Esophagus squamous epithelium (tissue), 4 donors: Measurements from ENCODE around the gene AKAP5.

Experiments
- CTCF ChIP-seq, 6 experiments: fragments of 450-650 bp in 4 of 6; fragments of 200-600 bp in 2 of 6; sonication (generic) in 2 of 6; IDR thresholded peaks; one replicate each; pipeline ENCODE4 v1.5.1; 2016 to 2019; ENCODE audit warnings: antibody characterized with exemption in 6 of 6, mild to moderate bottlenecking in 4 of 6, moderate library complexity in 4 of 6
- POLR2A ChIP-seq, 4 donors: fragments of 450-650 bp; IDR thresholded peaks; one replicate each; pipeline ENCODE4 v1.6.1; 2017; ENCODE audit warnings: antibody characterized with exemption in 4 of 4, mild to moderate bottlenecking in 4 of 4, moderate library complexity in 3 of 4

DNA sequence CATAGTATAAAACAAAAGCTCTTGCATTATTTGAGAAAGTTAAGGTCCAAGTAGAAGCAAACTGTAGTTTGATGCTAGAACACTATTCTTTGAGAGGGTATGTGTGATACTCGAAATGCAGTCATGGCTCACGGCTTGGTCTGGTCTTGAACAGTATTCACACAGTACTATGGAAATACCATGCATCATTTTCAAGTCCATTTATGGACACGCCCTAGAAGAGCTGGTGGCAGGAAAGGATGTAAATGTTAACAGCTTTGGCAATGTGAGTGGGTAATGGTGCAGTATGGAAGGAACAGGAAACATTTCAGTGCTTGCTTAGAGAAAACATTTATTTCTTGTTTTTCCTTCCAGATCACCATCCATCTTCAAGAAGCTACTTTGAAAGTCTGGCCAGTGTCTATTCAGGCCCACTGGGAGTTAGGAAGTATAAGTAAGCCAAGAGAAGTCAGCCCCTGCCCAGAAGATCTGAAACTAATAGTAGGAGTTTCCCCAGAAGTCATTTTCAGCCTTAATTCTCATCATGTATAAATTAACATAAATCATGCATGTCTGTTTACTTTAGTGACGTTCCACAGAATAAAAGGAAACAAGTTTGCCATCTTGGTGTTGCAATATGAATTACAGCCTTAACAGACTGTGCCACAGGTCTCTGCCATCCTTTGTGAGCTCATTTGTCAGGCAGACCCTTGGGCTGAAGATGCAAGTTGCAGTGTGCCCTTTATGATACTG is 5.7 kb upstream of the AKAP5 start:
- TF ChIP-seq POLR2A (IDR thresholded peaks at IDR 0.05) (no peak), CTCF (IDR thresholded peaks at IDR 0.05) (no peak)
